HuH-7.5 (cell line): ENCODE data around the gene CPHXL2.

Source experiments
- DNase-seq: peaks from one replicate; pipeline ENCODE4 v3.0.0; 2011; ENCODE audit warnings: low spot score

The CPHXL2 gene

DNA sequence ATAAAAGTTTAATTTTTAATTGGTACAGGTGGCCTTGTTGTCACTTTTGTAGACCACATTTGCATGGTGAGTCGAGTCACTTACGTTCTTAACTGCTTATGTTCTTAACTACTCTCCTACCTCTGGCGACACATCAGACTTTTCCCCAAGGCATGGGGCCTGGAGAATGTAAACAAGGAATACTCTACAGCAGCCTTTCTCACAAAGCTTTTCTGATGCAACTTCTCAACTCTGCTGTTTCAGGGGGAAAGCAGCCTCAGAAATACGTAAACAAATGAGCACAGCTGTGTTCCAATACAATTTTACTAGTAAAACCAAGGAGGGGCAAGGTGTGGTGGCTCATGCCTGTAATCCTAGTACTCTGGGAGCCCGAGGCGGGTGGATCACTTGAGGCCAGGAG is 36.2 kb downstream of the CPHXL2 start:
- DNase-seq, result no peak

DNA sequence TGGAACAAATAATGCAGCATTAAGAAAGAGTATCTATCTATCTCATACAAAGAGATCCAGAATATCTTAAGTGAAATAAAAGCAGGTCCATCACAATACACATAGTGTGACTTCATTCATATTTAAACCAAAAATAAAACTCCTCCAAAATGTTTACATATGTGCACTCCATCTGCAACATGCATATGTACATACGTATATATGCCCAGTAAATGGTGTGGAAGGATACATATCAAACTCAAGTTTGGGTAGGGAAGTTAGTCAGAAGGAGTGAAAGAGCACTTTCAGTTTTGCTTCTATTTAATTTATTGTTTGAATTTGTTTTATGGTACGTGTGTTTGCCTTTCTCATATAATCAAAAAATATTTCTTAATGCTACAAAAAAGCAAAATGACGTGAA is 41.8 kb downstream of the CPHXL2 start:
- DNase-seq, result no peak

DNA sequence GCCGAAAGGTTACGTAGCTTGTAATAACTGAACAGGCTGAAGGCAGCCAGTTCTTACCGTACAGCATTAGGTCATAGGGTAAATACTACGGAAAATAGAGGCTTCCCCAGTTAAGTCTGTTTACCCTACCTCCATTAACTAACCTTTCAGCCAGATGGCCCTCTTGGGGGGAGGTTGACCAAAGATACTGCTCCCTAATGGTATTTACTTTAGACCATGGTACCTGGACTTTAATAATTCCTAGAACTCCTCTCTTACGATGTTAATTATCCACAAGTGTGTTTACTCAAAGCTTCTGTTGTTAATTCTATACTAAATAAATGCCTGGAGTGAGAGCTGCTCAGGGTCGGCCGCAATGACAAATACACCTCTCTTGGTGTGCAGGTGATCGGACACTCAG is 44.0 kb downstream of the CPHXL2 start:
- DNase-seq, result no peak

DNA sequence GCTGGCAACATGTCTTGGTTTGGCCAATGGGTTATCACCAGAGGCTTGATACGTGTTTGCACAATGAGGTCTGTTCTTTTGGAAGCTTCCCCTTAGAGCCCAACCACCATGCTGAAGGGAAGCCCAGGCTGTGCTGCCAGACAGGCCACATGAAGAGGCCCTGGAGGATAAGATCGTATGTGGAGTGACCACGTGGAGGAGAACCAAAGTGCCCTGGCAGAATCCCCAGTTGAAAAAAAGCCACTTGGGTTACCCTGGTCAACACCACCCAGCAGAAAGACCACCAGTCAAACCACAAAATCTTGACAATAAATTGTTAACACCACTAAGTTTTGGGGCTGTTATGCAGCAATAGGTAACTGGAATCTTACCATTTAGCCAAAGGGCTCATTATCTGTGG is 46.8 kb downstream of the CPHXL2 start:
- no peak for DNase-seq

GRCh38 chr16:75629132-75629531 is 47.7 kb downstream of the CPHXL2 start:
- DNase-seq, result no peak

GRCh38 chr16:75628351-75628750 is 48.5 kb downstream of the CPHXL2 start:
- no peak for DNase-seq

DNA sequence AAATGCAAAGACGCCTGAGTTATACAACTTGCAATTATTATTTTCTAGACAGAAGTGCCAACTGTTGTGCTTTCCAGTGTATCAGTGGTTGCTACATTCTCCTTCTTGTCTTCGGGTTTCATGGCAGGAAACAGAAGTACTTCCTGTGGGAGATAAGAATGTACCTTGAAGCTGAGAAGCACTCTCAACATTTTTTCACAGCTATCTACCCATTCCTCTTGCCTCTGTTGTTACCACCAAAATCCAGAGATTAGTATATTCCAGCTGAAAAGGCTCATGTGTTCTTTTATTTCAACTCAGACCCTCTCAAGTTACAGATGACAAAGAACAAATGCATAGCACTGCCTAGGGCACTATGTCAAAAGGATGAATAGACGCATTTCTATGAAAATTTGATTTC is 49.0 kb downstream of the CPHXL2 start:
- no peak for DNase-seq

GRCh38 chr16:75626806-75627205 is 50.0 kb downstream of the CPHXL2 start:
- no peak for DNase-seq

DNA sequence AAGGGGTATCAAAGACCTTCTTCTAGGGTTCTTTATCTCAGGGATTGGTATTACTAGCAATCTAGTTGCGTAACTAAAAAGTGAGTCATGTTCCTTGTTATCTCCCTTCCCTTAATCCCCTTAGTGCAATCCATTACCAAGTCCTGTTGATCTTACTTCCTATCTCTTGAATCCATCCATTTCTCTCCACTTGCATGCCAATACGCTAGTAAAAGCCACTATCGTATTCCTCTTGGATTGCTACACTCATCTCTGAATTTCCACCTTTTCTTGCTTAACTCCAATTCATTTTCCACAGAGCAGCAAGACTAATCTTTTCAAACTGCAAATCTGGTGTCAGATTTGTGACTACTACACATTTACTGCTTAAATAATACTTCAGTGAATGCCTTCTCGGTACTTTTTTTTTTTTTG is 51.9 kb downstream of the CPHXL2 start:
- DNase-seq, result no peak

DNA sequence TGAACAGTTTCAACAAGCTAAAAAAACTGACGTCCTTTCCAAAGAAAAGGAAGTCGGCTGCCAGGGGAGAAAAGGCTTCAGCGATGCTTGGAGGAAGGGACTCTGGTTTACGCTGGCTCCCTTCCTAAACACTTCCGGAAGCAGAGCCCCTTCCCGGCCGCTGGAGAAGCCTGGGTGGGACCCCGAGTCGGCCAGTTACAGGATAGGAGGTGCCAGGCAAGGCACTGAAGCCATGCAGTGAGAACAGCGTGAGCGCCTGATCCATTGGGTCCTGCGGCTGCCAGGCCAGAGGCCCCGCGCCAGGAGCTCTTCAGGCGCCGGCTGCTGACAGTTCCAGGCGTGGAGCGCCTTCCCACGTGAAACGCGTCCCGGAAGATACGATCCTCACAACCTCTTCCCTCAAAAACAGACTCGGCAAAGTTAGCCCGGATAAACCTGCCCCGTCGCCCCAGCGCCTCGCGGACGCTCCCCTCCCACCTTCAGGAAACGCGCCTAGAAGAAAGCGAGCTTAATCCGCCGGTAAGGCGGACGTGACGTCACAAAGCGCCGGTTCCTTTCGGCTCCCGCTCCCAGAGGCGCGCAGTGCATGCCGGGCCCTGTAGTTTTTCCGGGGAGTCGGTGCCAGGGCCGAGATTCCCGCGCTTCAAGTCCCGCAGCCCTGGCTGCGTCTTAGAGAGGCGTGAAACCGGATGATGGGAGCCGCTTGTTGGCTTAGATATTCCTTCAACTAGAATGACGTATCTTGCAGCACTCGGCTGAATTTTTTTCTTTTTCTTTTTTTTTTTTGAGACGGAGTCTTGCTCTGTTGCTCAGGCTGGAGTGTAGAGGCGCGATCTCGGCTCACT is 53.8 kb downstream of the CPHXL2 start, which contains the start of gene ADAT1:
Gene ADAT1, minus strand, starts transcription at position 521 of the 845 bp plus-strand sequence. CDS start 2,482 bp downstream, outside the sequence.
- peak; percentile 83 for DNase-seq

DNA sequence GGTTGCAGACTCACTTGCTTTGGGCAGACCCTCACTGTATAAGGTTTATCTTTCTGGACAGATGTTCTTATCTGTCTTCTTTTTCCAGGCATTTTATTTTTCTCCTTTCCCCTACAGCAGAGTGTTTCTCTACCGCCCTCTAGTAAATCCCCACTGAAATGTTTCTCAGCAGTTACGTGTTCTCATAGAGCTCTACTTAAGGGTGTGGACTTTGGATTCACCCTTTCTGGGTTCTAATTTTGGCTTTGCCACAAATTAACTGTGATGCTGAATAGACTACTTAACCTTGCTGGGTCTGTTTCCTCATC is 55.7 kb downstream of the CPHXL2 start:
- DNase-seq, result no peak

DNA sequence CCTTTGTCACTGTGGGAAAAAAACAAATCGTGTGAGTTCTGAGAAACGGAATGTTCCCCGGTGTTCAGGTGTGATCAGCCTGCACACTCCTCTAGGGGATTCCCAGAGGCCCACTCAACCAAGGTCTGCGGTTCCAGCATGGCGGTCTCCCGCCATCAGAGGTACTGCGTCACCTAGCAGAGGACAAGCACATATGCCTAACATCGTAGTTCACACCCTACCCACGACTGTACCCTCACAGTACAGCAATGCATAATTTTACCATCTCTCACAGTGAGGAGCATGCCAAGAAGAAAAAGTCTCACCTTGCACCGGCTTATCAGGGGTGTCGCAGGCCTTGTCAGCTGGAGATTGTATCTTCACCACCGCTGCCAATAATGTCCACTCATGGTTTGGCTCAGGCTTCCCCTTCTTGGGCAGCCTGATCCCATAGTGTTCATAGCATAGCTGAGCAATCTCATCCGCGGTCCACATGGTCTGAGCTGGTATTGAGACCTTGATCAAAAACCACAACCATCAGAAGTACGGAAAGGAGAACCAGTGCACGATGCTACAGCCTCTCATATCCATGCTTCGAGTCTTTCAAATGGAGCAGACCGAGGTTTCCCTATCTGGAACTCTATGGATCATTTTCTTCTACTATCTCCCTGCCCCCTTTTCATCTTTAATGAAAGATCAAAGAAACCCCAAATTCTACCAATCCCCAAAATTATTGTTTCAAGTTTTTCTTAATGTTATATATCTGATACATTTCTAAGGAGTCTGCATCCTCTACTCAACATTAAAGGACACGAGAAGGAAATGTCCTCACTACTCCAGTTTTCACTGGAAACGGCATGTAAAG is 56.3 kb downstream of the CPHXL2 start:
- DNase-seq, result no peak

- no peak for DNase-seq
These were observed 58.0 kb downstream of the CPHXL2 start for GRCh38 chr16:75618780-75619179.

DNA sequence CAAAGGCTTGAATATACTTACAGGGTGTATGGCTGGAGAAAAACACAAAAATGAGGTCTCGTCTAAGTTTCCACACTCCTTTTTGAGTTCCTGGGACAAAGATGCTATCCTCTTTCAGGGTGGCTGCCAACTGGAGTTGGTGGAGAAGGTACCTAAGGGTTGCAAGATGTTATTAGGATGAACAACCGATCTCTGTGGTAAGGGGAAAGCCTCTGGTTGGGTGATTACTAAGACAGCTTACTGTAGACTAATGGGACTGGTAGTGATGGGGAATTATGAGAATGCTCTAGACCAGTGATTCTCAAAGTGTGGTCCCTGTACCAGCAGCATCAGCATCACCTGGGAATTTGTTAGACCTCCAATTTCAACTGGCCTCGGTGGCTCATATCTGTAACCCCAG is 59.7 kb downstream of the CPHXL2 start:
- DNase-seq, result no peak

GRCh38 chr16:75616521-75617010 is 60.2 kb downstream of the CPHXL2 start:
- no peak for DNase-seq

- DNase-seq, result no peak
These were observed 61.2 kb downstream of the CPHXL2 start for GRCh38 chr16:75615619-75616018.

DNA sequence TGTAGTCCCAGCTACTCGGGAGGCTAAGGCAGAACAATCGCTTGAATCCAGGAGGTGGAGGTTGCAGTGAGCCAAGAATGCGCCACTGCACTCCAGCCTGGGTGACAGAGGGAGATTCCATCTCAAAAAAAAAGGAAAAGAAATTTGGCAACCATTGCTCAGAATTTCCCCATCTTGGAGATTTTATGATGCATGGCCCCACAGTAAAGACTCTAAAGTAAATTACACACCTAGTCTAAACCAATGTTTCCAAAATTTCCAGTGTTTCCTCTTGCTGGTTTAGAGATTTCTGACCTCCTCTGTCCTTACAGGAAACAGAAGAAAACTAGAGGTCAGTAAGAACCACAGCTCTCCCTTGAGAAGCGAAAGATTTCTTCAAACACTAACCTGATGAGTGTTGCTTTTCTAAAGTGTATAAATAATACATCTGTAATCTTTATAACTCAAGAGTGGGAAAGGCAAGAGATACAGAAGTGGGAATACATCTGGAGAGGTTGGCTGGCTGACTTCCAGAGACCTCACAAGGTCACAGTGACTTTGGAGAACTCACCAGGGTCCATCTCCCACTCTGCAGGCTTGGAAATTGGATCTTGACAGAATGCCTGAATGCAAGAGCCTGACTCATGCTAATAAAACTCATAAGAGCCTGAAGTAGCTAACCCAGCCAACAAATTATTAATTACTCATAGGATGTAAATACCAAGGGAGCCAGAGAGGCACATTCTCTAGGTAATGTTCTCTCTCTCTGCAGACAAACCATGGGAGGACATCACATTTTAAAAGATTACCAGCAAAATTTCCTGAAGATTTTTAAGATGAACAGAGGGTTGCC is 62.5 kb downstream of the CPHXL2 start:
- no peak for DNase-seq
